ENCODE measurements around the gene B3GNT2. TPM values are rescaled to one million over a fixed set of nuclear protein-coding genes. Genes with fewer than 3 reads are reported as not detected.

Gene B3GNT2
- total RNA-seq, 4 donors from 2014 or later: 12.6 to 41.9 (median 28.0) TPM

GRCh38 chr2:62219407-62220159 is 23.7 kb downstream of the B3GNT2 start:
- Histone ChIP-seq H3K9me3 (no peaks in the 10 kb centered on the region), H3K4me1 (peaks cover 0 to 61% (median 29%) of the 10 kb centered on the region in 4 donors), H3K4me3 (no peak overlapping the region), H3K27me3 (no peaks in the 10 kb centered on the region), H3K36me3 (peaks cover 0 to 14% (median 0%) of the 10 kb centered on the region in 3 donors), H3K27ac (peak overlapping the region in 2 of 4 donors; percentile 78 to 81)
- 68 to 83% methylated on average over 4 of the region's 4 CpGs for WGBS, 2 donors
- TF ChIP-seq EP300 (IDR thresholded peaks at IDR 0.05) (no peak), POLR2A (IDR thresholded peaks at IDR 0.05) (no peak), CTCF (IDR thresholded peaks at IDR 0.05) (no peak)
- no peak for DNase-seq (ENCODE audit: low spot score in 2 of 2)

GRCh38 chr2:62221141-62221540 is 25.2 kb downstream of the B3GNT2 start:
- Histone ChIP-seq H3K27me3 (no peaks in the 10 kb centered on the region), H3K4me1 (peaks cover 0 to 45% (median 23%) of the 10 kb centered on the region in 4 donors), H3K4me3 (no peak overlapping the region), H3K27ac (peak overlapping the region in 1 of 4 donors; percentile 29), H3K9me3 (no peaks in the 10 kb centered on the region), H3K36me3 (peaks cover 0 to 29% (median 0%) of the 10 kb centered on the region in 3 donors)
- WGBS, 2 donors: 32 to 35% methylated on average over 1 of the region's 1 CpG
- TF ChIP-seq POLR2A (IDR thresholded peaks at IDR 0.05) (no peak), CTCF (IDR thresholded peaks at IDR 0.05) (no peak), EP300 (IDR thresholded peaks at IDR 0.05) (no peak)
- DNase-seq (ENCODE audit: low spot score in 2 of 2): no peak

- no peak overlapping the region for H3K4me3 ChIP-seq
- H3K4me1 ChIP-seq: peaks cover 0 to 35% (median 15%) of the 10 kb centered on the region in 4 donors
- H3K9me3 ChIP-seq: no peaks in the 10 kb centered on the region
- H3K27ac ChIP-seq: no peak overlapping the region
- H3K36me3 ChIP-seq: peaks cover 0 to 29% (median 0%) of the 10 kb centered on the region in 3 donors
- no peak for TF ChIP-seq CTCF (IDR thresholded peaks at IDR 0.05)
- TF ChIP-seq EP300 (IDR thresholded peaks at IDR 0.05): no peak
- TF ChIP-seq POLR2A (IDR thresholded peaks at IDR 0.05): no peak
- no peaks in the 10 kb centered on the region for H3K27me3 ChIP-seq
- WGBS, 2 donors: 88% methylated on average over 12 of the region's 12 CpGs
- no peak for DNase-seq (ENCODE audit: low spot score in 2 of 2)
These were observed 26.3 kb downstream of the B3GNT2 start for GRCh38 chr2:62222171-62222570.

GRCh38 chr2:62222674-62223073 is 26.8 kb downstream of the B3GNT2 start:
- Histone ChIP-seq H3K36me3 (peaks cover 0 to 29% (median 0%) of the 10 kb centered on the region in 3 donors), H3K27ac (no peak overlapping the region), H3K4me1 (peaks cover 0 to 30% (median 11%) of the 10 kb centered on the region in 4 donors), H3K9me3 (no peaks in the 10 kb centered on the region), H3K27me3 (no peaks in the 10 kb centered on the region), H3K4me3 (no peak overlapping the region)
- no peak for TF ChIP-seq EP300 (IDR thresholded peaks at IDR 0.05)
- no peak for TF ChIP-seq POLR2A (IDR thresholded peaks at IDR 0.05)
- TF ChIP-seq CTCF (IDR thresholded peaks at IDR 0.05): no peak
- no peak for DNase-seq (ENCODE audit: low spot score in 2 of 2)
- 87 to 94% methylated on average over 8 of the region's 8 CpGs for WGBS, 2 donors

- H3K36me3 ChIP-seq: peaks cover 0 to 29% (median 0%) of the 10 kb centered on the region in 3 donors
- H3K27ac ChIP-seq: no peak overlapping the region
- no peaks in the 10 kb centered on the region for H3K9me3 ChIP-seq
- peaks cover 0 to 11% (median 2%) of the 10 kb centered on the region in 4 donors for H3K4me1 ChIP-seq
- no peak for TF ChIP-seq CTCF (IDR thresholded peaks at IDR 0.05)
- no peak for TF ChIP-seq EP300 (IDR thresholded peaks at IDR 0.05)
- TF ChIP-seq POLR2A (IDR thresholded peaks at IDR 0.05): no peak
- no peaks in the 10 kb centered on the region for H3K27me3 ChIP-seq
- DNase-seq (ENCODE audit: low spot score in 2 of 2): no peak
- WGBS, 2 donors: 35 to 47% methylated on average over 1 of the region's 1 CpG
- no peak overlapping the region for H3K4me3 ChIP-seq
These were observed 29.1 kb downstream of the B3GNT2 start for GRCh38 chr2:62224976-62225375.
